Dermis blood vessel endothelial cell (primary cell): Measurements from ENCODE around the gene CHST15. TPM values are rescaled to one million over a fixed set of nuclear protein-coding genes. Genes with fewer than 3 reads are reported as not detected.

Experiments
- DNase-seq: peaks from one replicate; pipeline ENCODE4 v3.0.0; 2010
- total RNA-seq: library from RNA; depleted of rRNA; stranded (reverse); fragments of >200 nt; gene quantifications from 2 replicates; pipeline ENCODE4 v1.2.3, GENCODE V29; 2014

The CHST15 gene
- total RNA-seq, 1 donor from 2014 or later = 99.0 TPM

DNA sequence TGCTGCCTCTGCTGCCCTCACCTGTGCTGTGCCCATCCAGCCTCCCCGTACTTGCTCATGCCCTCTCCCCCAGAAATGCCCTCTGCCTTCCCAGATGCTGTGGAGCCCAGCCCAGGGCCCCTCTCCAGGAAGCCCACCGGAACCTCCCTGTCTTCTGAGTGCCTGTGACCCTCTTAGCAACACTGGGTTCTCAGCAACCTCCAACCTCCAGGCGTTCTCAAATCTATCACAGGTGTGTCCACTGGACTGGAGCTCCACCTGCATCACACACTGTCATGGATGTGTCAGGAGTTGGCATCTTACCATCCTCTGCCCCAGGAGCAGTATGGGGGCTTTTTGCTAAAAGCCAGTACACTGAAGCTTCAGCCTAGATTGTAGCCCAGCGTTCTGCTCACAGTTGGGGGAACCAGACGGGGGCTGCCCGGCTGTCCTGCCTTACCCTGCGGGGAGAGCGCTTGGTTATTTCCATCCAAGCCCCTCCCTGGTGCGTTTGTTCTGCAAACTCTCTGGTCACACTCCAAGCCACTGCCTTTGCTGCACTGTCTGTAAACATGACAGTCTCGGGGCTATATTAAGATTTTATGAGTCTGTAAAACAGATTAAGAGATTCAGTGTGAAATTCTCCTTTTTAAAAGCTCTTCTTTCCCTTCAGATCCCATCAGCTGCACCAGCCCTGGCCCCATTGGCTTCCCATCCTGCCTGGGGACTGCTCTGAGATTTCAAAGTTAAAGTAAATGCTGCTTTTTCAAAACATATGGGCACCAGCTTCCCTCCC lies 130.5 kb downstream of the CHST15 start:
- DNase-seq = no peak

DNA sequence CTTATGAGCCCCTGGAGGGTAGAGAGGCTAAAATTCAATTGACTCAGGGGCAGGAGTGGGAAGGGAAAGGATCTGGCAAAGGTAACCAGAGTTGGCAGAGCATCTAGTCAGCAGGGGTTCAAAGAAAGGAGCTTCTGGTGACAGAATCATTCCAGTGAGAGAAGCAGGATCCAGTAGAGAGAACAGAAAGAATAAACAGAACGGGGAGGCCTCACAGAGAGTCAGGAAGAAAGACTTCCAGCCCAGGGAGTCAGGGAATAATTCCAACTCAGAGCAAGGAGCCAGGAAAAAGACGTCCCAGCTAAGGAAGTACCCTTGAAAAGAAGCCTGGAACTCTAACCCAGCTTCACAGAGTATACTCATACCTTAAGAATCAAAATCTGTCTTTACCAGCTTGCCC lies 135.2 kb downstream of the CHST15 start:
- no peak for DNase-seq

Other genes with a start within 250 kb of the CHST15 start
- gene CPXM2, start 201.8 kb downstream of the CHST15 start, total RNA-seq = 0.51 and 1.0 TPM in 2 replicates